Muscle of leg (tissue), 11 donors: Measurements from ENCODE around the gene CARM1. TPM values are rescaled to one million over a fixed set of nuclear protein-coding genes. Genes with fewer than 3 reads are reported as not detected.
"Not testable (repeated sequence)": the region's sequence is repeated elsewhere in the genome, so short reads cannot be mapped to it uniquely, and the experiment has no call there.

Experiments
- DNase-seq: peaks from one replicate; pipeline ENCODE4 v3.0.0; 2013
- H3K27ac ChIP-seq: one replicate; pipeline ENCODE4 v1.5.1; 2013; ENCODE audit warnings: mild to moderate bottlenecking, low read length, control low read depth
- H3K27me3 ChIP-seq: one replicate; pipeline ENCODE4 v1.6.1; 2013; ENCODE audit warnings: low read length; ENCODE audit not compliant: control insufficient read depth, insufficient read depth
- H3K36me3 ChIP-seq: one replicate; pipeline ENCODE4 v1.6.1; 2013; ENCODE audit warnings: low read length; ENCODE audit not compliant: control insufficient read depth, insufficient read depth
- H3K4me1 ChIP-seq: one replicate; pipeline ENCODE4 v1.6.1; 2013; ENCODE audit warnings: low read length; ENCODE audit not compliant: control insufficient read depth, insufficient read depth
- H3K4me3 ChIP-seq: one replicate; pipeline ENCODE4 v1.5.1; 2013; ENCODE audit warnings: low read length, control low read depth
- H3K9me3 ChIP-seq: replicated peaks from 2 replicates; pipeline ENCODE4 v1.6.1; 2013; ENCODE audit warnings: low read depth, low read length; ENCODE audit not compliant: control insufficient read depth
- WGBS: methylation state at CpG from one replicate; pipeline ENCODE4 v1.1.5; 2013; ENCODE audit warnings: missing lambda C conversion rate; ENCODE audit not compliant: insufficient coverage; 5-methylcytosine and 5-hydroxymethylcytosine counted together
- polyA plus RNA-seq, 8 donors: library from polyadenylated mRNA; unstranded; fragments of 120-200 nt; gene quantifications; one replicate each; pipeline versions ENCODE4 v1.2.1 to v1.2.3, GENCODE V29; 2013; ENCODE audit warnings: inconsistent platforms in 1 of 8, low replicate concordance in 1 of 8; ENCODE audit not compliant: insufficient read length in 8 of 8, insufficient read depth in 1 of 8
- total RNA-seq: library from RNA; stranded (reverse); fragments of 120-200 nt; gene quantifications from one replicate; pipeline ENCODE4 v1.2.4, GENCODE V29; 2013

Gene CARM1
- total and polyA plus RNA-seq, 9 donors: 21.4 to 72.1 (median 61.1) TPM

GRCh38 chr19:10924597-10924996 is 53.2 kb downstream of the CARM1 start:
- DNase-seq: peak; percentile 16
- Histone ChIP-seq H3K9me3 (no peaks in the 10 kb centered on the region), H3K36me3 (peaks cover 67% of the 10 kb centered on the region), H3K4me1 (peaks cover 15% of the 10 kb centered on the region), H3K27ac (no peak overlapping the region), H3K4me3 (no peak overlapping the region), H3K27me3 (no peaks in the 10 kb centered on the region)
- 88% methylated on average over 13 of the region's 13 CpGs for WGBS

- DNase-seq: peak; percentile 47
- WGBS: 5% methylated on average over 42 of the region's 47 CpGs
- Histone ChIP-seq H3K27me3 (no peaks in the 10 kb centered on the region), H3K9me3 (no peaks in the 10 kb centered on the region), H3K4me1 (peaks cover 19% of the 10 kb centered on the region), H3K36me3 (peaks cover 47% of the 10 kb centered on the region), H3K27ac (peak overlapping the region; percentile 91), H3K4me3 (peak overlapping the region; percentile 85)
Measured at GRCh38 chr19:10927730-10928562, 56.6 kb downstream of the CARM1 start.

GRCh38 chr19:10928563-10929401 is 57.4 kb downstream of the CARM1 start, which contains the start of the genes TIMM29 and YIPF2:
TSS of gene TIMM29 (plus strand) at chr19:10928811. CDS start at chr19:10928823, 12 bp downstream.
TSS of gene YIPF2 (minus strand) at chr19:10928639. CDS start at chr19:10928410, 229 bp downstream.
- Histone ChIP-seq H3K4me1 (peaks cover 19% of the 10 kb centered on the region), H3K9me3 (no peaks in the 10 kb centered on the region)
- under 1% methylated on average over 93 of the region's 96 CpGs for WGBS

GRCh38 chr19:10929402-10929794 is 58.0 kb downstream of the CARM1 start:
- H3K4me1 ChIP-seq: peaks cover 19% of the 10 kb centered on the region
- peak overlapping the region; percentile 85 for H3K4me3 ChIP-seq
- DNase-seq: no peak
- peaks cover 36% of the 10 kb centered on the region for H3K36me3 ChIP-seq
- 5% methylated on average over 27 of the region's 27 CpGs for WGBS
- no peaks in the 10 kb centered on the region for H3K9me3 ChIP-seq
- no peak overlapping the region for H3K27ac ChIP-seq
- H3K27me3 ChIP-seq: no peaks in the 10 kb centered on the region

More at GRCh38 chr19:10928563-10929401, 57.4 kb downstream of the CARM1 start, which contains the start of the genes TIMM29 and YIPF2:
- H3K4me3 ChIP-seq: peak within 1 kb of the TSS; percentile 85
- peak; percentile 100 for DNase-seq
- peaks cover 42% of the 10 kb centered on the region for H3K36me3 ChIP-seq
- no peaks in the 10 kb centered on the region for H3K27me3 ChIP-seq
- H3K27ac ChIP-seq: peak within 1 kb of the TSS; percentile 91

- Histone ChIP-seq H3K4me1 (no peaks in the 10 kb centered on the region), H3K27me3 (no peaks in the 10 kb centered on the region), H3K4me3 (no peak overlapping the region), H3K9me3 (no peaks in the 10 kb centered on the region), H3K36me3 (peaks cover 12% of the 10 kb centered on the region), H3K27ac (no peak overlapping the region)
- 92% methylated on average over 8 of the region's 9 CpGs for WGBS
- no peak for DNase-seq
Measured at GRCh38 chr19:10935371-10936059, 64.2 kb downstream of the CARM1 start.

GRCh38 chr19:10936661-10937084 is 65.3 kb downstream of the CARM1 start:
- no peaks in the 10 kb centered on the region for H3K4me1 ChIP-seq
- peak; percentile 89 for DNase-seq
- no peak overlapping the region for H3K27ac ChIP-seq
- H3K4me3 ChIP-seq: no peak overlapping the region
- no peaks in the 10 kb centered on the region for H3K9me3 ChIP-seq
- no peaks in the 10 kb centered on the region for H3K27me3 ChIP-seq
- H3K36me3 ChIP-seq: peaks cover 7% of the 10 kb centered on the region
- WGBS: 0% methylated on average over 4 of the region's 11 CpGs

- H3K4me3 ChIP-seq, H3K27me3 ChIP-seq, H3K9me3 ChIP-seq, H3K36me3 ChIP-seq, H3K27ac ChIP-seq, H3K4me1 ChIP-seq, DNase-seq: not testable (repeated sequence)
- WGBS: 70% methylated on average over 2 of the region's 14 CpGs
Measured at GRCh38 chr19:10941649-10942048, 70.3 kb downstream of the CARM1 start.

- H3K36me3 ChIP-seq, H3K27me3 ChIP-seq, DNase-seq, H3K4me3 ChIP-seq, H3K9me3 ChIP-seq, H3K27ac ChIP-seq: not testable (repeated sequence)
- no CpG with 5 or more reads among the region's 4 CpGs for WGBS
- H3K4me1 ChIP-seq: peaks cover 12% of the 10 kb centered on the region
Measured at GRCh38 chr19:10943412-10943811, 72.1 kb downstream of the CARM1 start.

GRCh38 chr19:10945264-10945663 is 73.9 kb downstream of the CARM1 start:
- WGBS: 100% methylated on average over 1 of the region's 4 CpGs
- H3K4me1 ChIP-seq: peaks cover 13% of the 10 kb centered on the region
- H3K27me3 ChIP-seq: no peaks in the 10 kb centered on the region
- no peak overlapping the region for H3K4me3 ChIP-seq
- DNase-seq: no peak
- no peaks in the 10 kb centered on the region for H3K36me3 ChIP-seq
- no peaks in the 10 kb centered on the region for H3K9me3 ChIP-seq
- no peak overlapping the region for H3K27ac ChIP-seq
